Measurements from ENCODE around the gene PSPC1.

GRCh38 chr13:19726611-19727010, 56.1 kb downstream of the PSPC1 start:
- TF ChIP-seq POLR2A (IDR thresholded peaks at IDR 0.05; ENCODE audit: low read length) (no peak), TP53 (CRISPR knock-in tag; IDR thresholded peaks at IDR 0.05) (no peak), POLR2AphosphoS2 (conservative IDR thresholded peaks at IDR 0.05; ENCODE audit: low read length) (no peak), REST (IDR thresholded peaks at IDR 0.05) (no peak)
- TF ChIP-seq, protein P1, sequence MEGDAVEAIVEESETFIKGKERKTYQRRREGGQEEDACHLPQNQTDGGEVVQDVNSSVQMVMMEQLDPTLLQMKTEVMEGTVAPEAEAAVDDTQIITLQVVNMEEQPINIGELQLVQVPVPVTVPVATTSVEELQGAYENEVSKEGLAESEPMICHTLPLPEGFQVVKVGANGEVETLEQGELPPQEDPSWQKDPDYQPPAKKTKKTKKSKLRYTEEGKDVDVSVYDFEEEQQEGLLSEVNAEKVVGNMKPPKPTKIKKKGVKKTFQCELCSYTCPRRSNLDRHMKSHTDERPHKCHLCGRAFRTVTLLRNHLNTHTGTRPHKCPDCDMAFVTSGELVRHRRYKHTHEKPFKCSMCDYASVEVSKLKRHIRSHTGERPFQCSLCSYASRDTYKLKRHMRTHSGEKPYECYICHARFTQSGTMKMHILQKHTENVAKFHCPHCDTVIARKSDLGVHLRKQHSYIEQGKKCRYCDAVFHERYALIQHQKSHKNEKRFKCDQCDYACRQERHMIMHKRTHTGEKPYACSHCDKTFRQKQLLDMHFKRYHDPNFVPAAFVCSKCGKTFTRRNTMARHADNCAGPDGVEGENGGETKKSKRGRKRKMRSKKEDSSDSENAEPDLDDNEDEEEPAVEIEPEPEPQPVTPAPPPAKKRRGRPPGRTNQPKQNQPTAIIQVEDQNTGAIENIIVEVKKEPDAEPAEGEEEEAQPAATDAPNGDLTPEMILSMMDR (IDR thresholded peaks at IDR 0.05) = no peak
